ENCODE results near the gene LRCH1. TPM values are rescaled to one million over a fixed set of nuclear protein-coding genes. Genes with fewer than 3 reads are reported as not detected.

LRCH1 gene
- total and polyA plus RNA-seq, 10 of the 15 experiments (the other 5 are each of a cell fraction or from before 2014, with no cell fraction given) = 5.3 to 48.9 (median 14.4) TPM

DNA sequence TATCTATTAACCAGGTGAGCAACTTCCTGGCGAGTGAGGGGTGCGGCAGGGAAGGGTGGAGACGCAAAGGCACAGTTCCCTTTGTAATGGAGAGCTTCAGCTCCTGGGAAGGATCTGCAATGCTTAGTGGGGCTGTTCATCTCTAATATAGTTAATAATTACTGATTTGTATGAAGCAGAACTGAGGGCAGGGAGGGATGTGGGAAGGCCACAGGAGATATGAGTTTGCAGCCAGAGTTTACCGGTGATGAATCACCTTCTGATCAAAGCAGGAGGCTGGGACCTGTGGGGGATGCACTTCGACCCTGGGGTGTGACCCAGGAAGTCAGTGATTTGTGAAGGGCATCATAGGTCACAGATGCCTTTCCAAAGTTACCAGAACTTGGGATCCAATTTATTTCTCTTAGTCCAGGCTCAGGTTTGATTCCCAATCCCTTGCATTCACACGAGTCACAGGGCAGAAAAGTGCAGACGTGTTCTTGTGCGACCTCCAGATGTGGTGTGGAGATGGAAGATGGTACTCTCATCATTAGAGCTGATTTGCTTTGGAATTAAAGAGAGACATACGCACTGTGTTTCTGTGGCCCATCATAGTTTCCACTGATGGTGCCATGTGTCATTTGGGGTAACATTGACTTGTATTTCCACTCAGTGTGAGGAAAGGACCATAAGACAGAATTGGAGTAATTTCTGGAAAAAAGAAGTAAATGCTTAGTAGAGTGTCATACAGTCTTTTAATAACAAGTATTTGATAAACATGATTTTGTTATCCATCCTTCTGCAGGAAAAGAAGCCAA, 55.0 kb downstream of the LRCH1 start (continued):
- TF ChIP-seq, protein P1, sequence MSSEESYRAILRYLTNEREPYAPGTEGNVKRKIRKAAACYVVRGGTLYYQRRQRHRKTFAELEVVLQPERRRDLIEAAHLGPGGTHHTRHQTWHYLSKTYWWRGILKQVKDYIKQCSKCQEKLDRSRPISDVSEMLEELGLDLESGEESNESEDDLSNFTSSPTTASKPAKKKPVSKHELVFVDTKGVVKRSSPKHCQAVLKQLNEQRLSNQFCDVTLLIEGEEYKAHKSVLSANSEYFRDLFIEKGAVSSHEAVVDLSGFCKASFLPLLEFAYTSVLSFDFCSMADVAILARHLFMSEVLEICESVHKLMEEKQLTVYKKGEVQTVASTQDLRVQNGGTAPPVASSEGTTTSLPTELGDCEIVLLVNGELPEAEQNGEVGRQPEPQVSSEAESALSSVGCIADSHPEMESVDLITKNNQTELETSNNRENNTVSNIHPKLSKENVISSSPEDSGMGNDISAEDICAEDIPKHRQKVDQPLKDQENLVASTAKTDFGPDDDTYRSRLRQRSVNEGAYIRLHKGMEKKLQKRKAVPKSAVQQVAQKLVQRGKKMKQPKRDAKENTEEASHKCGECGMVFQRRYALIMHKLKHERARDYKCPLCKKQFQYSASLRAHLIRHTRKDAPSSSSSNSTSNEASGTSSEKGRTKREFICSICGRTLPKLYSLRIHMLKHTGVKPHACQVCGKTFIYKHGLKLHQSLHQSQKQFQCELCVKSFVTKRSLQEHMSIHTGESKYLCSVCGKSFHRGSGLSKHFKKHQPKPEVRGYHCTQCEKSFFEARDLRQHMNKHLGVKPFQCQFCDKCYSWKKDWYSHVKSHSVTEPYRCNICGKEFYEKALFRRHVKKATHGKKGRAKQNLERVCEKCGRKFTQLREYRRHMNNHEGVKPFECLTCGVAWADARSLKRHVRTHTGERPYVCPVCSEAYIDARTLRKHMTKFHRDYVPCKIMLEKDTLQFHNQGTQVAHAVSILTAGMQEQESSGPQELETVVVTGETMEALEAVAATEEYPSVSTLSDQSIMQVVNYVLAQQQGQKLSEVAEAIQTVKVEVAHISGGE (CRISPR knock-in tag; IDR thresholded peaks at IDR 0.05) = no peak
- TF ChIP-seq, protein P2, sequence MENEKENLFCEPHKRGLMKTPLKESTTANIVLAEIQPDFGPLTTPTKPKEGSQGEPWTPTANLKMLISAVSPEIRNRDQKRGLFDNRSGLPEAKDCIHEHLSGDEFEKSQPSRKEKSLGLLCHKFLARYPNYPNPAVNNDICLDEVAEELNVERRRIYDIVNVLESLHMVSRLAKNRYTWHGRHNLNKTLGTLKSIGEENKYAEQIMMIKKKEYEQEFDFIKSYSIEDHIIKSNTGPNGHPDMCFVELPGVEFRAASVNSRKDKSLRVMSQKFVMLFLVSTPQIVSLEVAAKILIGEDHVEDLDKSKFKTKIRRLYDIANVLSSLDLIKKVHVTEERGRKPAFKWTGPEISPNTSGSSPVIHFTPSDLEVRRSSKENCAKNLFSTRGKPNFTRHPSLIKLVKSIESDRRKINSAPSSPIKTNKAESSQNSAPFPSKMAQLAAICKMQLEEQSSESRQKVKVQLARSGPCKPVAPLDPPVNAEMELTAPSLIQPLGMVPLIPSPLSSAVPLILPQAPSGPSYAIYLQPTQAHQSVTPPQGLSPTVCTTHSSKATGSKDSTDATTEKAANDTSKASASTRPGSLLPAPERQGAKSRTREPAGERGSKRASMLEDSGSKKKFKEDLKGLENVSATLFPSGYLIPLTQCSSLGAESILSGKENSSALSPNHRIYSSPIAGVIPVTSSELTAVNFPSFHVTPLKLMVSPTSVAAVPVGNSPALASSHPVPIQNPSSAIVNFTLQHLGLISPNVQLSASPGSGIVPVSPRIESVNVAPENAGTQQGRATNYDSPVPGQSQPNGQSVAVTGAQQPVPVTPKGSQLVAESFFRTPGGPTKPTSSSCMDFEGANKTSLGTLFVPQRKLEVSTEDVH (IDR thresholded peaks at IDR 0.05; ENCODE audit: low read depth, partially characterized antibody) = no peak
- peak; percentile 42; the same call in 1 of the 2 replicates for TF ChIP-seq EED (IDR thresholded peaks at IDR 0.05; ENCODE audit: low read depth)
- TF ChIP-seq FOS (IDR thresholded peaks at IDR 0.05; ENCODE audit: borderline replicate concordance, extremely low read depth, insufficient read length) = no peak
- peak; percentile 77; the same call in 1 of the 2 replicates for TF ChIP-seq ESRRA (IDR thresholded peaks at IDR 0.05; ENCODE audit: low read length)
- no peak for TF ChIP-seq ZNF274 (IDR thresholded peaks at IDR 0.05; ENCODE audit: insufficient read depth, insufficient read length)
- TF ChIP-seq BMI1 (IDR thresholded peaks at IDR 0.05; ENCODE audit: borderline replicate concordance) = no peak
- TF ChIP-seq FOXM1 (IDR thresholded peaks at IDR 0.05; ENCODE audit: low read depth, low read length) = no peak
- no peak for TF ChIP-seq ASH2L (IDR thresholded peaks at IDR 0.05; ENCODE audit: borderline replicate concordance, low read depth)
- no peak for TF ChIP-seq MTA3 (IDR thresholded peaks at IDR 0.05; ENCODE audit: borderline replicate concordance, low read length)
- no peak for TF ChIP-seq BRCA1 (IDR thresholded peaks at IDR 0.05; ENCODE audit: low read depth, low read length)
- no peak for TF ChIP-seq STAT1 (conservative IDR thresholded peaks at IDR 0.05)
- no peak for TF ChIP-seq SREBF2 (IDR thresholded peaks at IDR 0.05; ENCODE audit: low read length)
- TF ChIP-seq SUPT20H (IDR thresholded peaks at IDR 0.05; ENCODE audit: borderline replicate concordance, control insufficient read depth, low read depth, low read length) = no peak
- TF ChIP-seq POU2F2 (IDR thresholded peaks at IDR 0.05; ENCODE audit: borderline replicate concordance, low read depth, low read length) = no peak
- no peak for TF ChIP-seq YY1 (IDR thresholded peaks at IDR 0.05; ENCODE audit: low read depth, low read length)
- no peak for TF ChIP-seq CREM (IDR thresholded peaks at IDR 0.05; ENCODE audit: low read depth)
- TF ChIP-seq NRF1 (conservative IDR thresholded peaks at IDR 0.05; ENCODE audit: low read depth, low read length) = no peak
- TF ChIP-seq, protein P3, sequence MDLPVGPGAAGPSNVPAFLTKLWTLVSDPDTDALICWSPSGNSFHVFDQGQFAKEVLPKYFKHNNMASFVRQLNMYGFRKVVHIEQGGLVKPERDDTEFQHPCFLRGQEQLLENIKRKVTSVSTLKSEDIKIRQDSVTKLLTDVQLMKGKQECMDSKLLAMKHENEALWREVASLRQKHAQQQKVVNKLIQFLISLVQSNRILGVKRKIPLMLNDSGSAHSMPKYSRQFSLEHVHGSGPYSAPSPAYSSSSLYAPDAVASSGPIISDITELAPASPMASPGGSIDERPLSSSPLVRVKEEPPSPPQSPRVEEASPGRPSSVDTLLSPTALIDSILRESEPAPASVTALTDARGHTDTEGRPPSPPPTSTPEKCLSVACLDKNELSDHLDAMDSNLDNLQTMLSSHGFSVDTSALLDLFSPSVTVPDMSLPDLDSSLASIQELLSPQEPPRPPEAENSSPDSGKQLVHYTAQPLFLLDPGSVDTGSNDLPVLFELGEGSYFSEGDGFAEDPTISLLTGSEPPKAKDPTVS (IDR thresholded peaks at IDR 0.05; ENCODE audit: low read depth, low read length) = no peak
- peak; percentile 88 for TF ChIP-seq NR2F1 (conservative IDR thresholded peaks at IDR 0.05)
- no peak for TF ChIP-seq CBX3 (IDR thresholded peaks at IDR 0.05; ENCODE audit: borderline replicate concordance, low read depth)
- TF ChIP-seq, protein P4, sequence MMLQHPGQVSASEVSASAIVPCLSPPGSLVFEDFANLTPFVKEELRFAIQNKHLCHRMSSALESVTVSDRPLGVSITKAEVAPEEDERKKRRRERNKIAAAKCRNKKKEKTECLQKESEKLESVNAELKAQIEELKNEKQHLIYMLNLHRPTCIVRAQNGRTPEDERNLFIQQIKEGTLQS (IDR thresholded peaks at IDR 0.05; ENCODE audit: borderline replicate concordance, extremely low read depth, low read depth, low read length) = no peak

Measured in GM12878 (cell line).